ENCODE results near the gene ANAPC15.

The ANAPC15 gene

DNA sequence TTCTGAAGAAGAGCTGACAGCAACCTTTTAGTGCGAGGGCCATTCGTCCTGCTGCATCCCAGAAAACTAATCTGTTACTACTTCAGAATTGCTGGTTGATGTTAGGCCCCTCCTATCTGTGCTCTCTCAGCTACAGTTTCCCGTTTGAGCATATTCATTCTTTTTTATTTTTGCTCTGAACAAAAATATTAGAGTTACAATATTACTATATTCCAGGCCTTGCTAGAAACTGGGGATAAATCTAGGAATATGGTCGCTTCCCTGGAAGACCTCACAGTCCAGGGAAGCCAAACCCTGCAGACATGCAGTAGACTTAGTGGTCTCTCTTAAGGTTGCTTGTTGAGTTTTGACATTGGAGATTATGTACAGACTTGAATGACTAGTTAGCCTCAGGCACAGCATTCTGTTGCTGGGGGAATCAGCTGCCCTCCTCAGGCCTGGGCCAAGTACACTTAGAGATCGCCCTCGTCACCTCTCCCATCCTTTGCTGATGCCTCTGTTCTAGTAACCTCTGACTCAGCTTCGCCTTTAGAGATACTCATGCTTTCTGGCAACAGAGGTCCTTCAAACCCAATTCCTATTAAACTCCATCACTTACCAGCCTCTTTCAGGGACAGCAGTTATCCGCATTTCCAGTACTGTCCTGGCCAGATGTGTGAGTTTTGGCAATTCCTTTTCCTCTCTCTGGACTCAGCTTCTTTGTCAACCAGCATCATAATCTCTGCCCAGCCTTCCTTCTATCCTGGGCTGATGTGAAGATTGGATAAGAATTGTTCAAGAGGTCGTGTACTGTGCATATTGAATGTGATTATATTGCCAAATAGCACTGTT lies 698 bp upstream of the ANAPC15 start:
- Mint-ChIP-seq H3K9me3 (ENCODE audit: low read depth) (no peaks in the 10 kb centered on the region), H3K27ac (peak overlapping the region; percentile 99), H3K36me3 (peaks cover 4% of the 10 kb centered on the region)

DNA sequence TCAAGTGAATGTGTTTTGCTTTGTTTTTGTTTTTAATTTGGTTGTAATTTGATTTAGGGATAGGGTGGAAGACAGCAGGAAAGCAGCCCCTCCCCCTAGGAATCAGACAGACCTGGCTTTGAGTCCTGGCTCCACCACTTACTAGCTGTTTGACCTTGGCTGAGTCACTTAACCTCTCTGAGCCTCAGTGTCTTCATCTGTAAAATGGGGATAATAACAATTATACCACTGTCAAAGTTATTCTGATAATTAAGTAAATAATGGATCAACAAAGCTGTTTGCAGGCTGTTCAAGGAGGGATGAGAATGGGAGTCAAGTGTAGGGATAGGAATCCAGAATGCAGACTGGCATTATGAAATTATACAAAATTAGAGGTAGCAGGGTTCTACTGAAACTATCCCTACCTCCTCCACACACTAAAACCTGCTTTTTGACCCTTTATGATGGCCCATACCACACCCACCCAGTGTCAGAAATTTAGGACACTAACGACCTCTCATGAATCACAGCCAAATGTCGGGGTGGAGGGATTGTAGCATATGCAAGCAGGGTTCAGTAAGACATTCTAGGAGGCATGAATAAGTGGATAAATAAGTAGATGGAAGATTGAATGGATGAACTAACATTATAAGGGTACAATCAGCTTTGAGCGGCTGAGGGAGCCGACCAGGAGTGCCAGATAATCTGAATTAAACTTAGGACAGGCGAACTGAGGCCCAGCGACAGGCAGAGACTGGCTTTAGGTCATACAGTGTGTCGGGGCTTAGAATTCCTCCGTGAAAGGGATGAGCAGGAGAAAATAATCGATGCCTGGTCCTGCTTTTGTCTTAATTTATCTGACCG lies 974 bp downstream of the ANAPC15 start:
- H3K4me3 Mint-ChIP-seq: peak overlapping the region; percentile 95
- H3K36me3 Mint-ChIP-seq: peaks cover 10% of the 10 kb centered on the region
- H3K9me3 Mint-ChIP-seq (ENCODE audit: low read depth): no peaks in the 10 kb centered on the region
- H3K27me3 Mint-ChIP-seq: no peaks in the 10 kb centered on the region
- H3K27ac Mint-ChIP-seq: peak overlapping the region; percentile 99
- H3K4me1 Mint-ChIP-seq (ENCODE audit: low read depth): peaks cover 18% of the 10 kb centered on the region

More for the DNA sequence above, 698 bp upstream of the ANAPC15 start:
- peaks cover 18% of the 10 kb centered on the region for H3K4me1 Mint-ChIP-seq (ENCODE audit: low read depth)
- H3K27me3 Mint-ChIP-seq: no peaks in the 10 kb centered on the region
- peak overlapping the region; percentile 95 for H3K4me3 Mint-ChIP-seq

DNA sequence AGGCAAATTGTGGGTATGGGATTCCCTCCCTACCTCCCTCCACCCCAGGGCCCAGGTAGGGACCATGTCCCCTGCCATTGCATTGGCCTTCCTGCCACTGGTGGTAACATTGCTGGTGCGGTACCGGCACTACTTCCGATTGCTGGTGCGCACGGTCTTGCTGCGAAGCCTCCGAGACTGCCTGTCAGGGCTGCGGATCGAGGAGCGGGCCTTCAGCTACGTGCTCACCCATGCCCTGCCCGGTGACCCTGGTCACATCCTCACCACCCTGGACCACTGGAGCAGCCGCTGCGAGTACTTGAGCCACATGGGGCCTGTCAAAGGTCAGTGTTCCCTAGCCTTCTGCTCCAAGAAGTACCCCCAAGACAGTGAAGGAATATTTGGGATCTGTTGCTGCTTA lies 6.6 kb downstream of the ANAPC15 start, which contains the start of gene TOMT:
Gene TOMT, plus strand, starts transcription at position 37 of the 400 bp plus-strand sequence. Its CDS starts 28 bp downstream, at position 65.
- Mint-ChIP-seq H3K27ac (no peak within 1 kb of the TSS), H3K27me3 (no peaks in the 10 kb centered on the region), H3K4me1 (ENCODE audit: low read depth) (peaks cover 31% of the 10 kb centered on the region), H3K9me3 (ENCODE audit: low read depth) (no peaks in the 10 kb centered on the region), H3K4me3 (no peak within 1 kb of the TSS), H3K36me3 (peaks cover 10% of the 10 kb centered on the region)

DNA sequence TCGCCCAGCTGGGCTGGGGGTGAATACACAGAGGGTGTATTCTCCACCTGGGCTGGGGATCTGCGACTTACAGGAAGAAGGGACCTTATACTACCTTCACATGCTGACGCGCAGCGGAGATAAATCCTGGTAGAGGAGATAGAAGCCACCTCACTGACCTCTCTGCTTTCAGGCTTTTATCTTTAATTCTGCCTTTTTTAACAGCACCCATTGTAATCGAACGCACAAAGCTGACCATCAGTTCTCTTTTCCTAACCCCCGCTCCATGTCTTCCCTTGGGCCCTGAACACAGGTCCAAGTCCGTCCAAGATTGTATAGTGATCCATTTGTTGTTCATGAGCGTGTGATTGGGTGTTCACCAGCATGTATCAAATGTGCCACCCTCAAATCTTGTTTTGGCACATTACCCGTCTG lies 8.7 kb downstream of the ANAPC15 start:
- H3K27ac Mint-ChIP-seq: peak overlapping the region; percentile 97
- H3K36me3 Mint-ChIP-seq: peaks cover 6% of the 10 kb centered on the region
- no peaks in the 10 kb centered on the region for H3K27me3 Mint-ChIP-seq
- H3K4me1 Mint-ChIP-seq (ENCODE audit: low read depth): peaks cover 45% of the 10 kb centered on the region
- peak overlapping the region; percentile 98 for H3K4me3 Mint-ChIP-seq
- no peaks in the 10 kb centered on the region for H3K9me3 Mint-ChIP-seq (ENCODE audit: low read depth)

DNA sequence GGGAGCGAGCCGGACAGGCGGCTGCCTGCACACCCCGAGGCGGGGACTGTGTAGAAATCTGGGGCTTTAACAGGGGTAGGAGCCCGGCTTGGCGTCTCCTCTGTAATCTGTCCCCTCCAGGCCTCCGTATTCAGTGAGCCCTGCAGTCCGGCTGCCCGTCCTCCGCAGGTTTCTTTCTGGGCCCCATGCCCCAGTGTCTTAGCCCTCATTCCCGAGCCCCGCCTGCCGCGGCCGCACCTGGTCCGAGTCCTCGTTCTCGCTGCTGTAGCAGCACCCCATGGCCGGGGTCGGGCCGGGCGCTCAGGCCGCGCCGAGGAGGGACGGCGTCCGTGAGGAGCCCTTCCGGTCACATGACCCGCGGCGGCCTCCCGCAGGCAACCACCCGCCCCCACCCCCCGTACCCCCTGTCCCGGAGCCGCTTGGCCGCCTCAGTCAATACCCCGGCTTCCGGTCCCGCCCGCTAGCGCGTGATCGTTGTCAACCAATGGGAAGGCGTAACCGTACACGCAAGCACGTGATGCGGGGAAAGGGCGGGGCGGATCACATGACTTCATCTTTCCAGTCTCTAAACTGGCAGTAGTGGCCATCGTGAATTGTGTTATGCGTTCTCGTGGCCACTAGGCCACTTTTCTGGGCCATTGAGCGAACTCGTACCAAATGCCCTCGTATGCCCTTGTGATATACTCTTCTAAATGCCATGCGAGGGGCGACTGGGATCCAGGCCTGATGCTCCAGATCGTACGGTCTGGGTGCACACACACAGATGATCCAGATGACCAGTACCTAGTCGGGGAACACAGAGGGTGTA lies 9.3 kb downstream of the ANAPC15 start, which contains the start of gene LAMTOR1:
Gene LAMTOR1, minus strand, starts transcription at position 352 of the 808 bp plus-strand sequence. Its CDS starts 73 bp downstream, at position 279.
- Mint-ChIP-seq H3K36me3 (peaks cover 6% of the 10 kb centered on the region), H3K27ac (peak within 1 kb of the TSS; percentile 97), H3K4me1 (ENCODE audit: low read depth) (peaks cover 45% of the 10 kb centered on the region), H3K27me3 (no peaks in the 10 kb centered on the region), H3K9me3 (ENCODE audit: low read depth) (no peaks in the 10 kb centered on the region), H3K4me3 (peak within 1 kb of the TSS; percentile 98)

DNA sequence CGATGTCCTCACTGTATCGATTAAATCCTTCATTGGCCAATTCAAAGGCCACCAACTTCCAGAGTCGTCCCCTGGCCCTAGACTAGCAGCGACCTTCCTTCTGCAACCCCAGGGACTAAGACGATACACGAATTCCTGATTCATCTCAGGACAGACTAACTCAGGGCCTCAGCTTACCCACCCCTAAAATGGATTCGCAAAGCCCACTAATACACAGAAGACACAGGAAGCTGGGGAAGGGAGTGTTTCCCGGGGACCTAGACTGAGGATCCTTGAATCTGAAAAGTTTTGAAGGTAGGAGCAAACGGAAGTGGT lies 9.9 kb downstream of the ANAPC15 start:
- peaks cover 47% of the 10 kb centered on the region for H3K4me1 Mint-ChIP-seq (ENCODE audit: low read depth)
- no peaks in the 10 kb centered on the region for H3K9me3 Mint-ChIP-seq (ENCODE audit: low read depth)
- H3K27ac Mint-ChIP-seq: peak overlapping the region; percentile 97
- no peaks in the 10 kb centered on the region for H3K27me3 Mint-ChIP-seq
- H3K36me3 Mint-ChIP-seq: peaks cover 6% of the 10 kb centered on the region
- peak overlapping the region; percentile 98 for H3K4me3 Mint-ChIP-seq

DNA sequence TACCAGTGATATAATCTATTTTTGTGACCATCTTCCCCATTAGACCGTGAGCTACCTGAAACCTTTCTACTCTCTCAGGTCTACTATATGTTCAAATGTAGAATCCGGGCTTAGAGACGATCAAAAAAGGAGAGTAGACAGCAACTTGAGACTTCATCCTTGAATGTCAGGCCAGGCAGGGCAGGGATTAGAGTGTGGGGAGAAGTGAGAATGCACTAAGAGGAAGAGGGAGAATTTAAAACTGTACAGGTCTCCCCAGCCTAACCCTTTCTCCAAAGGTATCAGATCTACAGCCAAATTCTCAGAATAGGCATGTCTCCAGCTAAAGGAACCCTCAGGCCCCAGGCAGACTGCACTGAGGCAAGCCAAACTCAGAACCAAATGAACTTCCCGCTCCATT lies 10.3 kb downstream of the ANAPC15 start:
- peak overlapping the region; percentile 98 for H3K4me3 Mint-ChIP-seq
- peak overlapping the region; percentile 97 for H3K27ac Mint-ChIP-seq
- peaks cover 47% of the 10 kb centered on the region for H3K4me1 Mint-ChIP-seq (ENCODE audit: low read depth)
- no peaks in the 10 kb centered on the region for H3K9me3 Mint-ChIP-seq (ENCODE audit: low read depth)
- H3K36me3 Mint-ChIP-seq: peaks cover 2% of the 10 kb centered on the region
- no peaks in the 10 kb centered on the region for H3K27me3 Mint-ChIP-seq

DNA sequence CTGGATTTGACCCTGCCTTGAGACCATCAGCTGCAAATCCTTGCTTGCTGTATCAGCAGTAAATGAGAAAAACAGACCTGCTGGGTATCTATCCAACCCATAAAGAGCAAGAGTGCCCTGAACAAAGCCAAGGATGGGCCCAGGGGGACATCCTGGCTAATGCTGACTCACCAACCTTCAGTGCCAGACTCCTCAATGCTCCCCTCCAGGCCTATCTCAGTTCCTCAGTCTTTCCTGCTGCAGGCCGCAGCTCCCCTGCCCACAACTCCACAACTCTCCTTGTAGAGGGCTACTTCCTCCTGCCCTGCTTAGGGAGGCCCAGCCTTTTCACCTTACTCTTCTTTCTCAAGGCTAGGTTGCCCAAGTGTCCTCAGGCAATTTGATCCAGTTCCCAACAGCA lies 12.0 kb downstream of the ANAPC15 start:
- H3K36me3 Mint-ChIP-seq: no peaks in the 10 kb centered on the region
- no peaks in the 10 kb centered on the region for H3K9me3 Mint-ChIP-seq (ENCODE audit: low read depth)
- peaks cover 47% of the 10 kb centered on the region for H3K4me1 Mint-ChIP-seq (ENCODE audit: low read depth)
- peak overlapping the region; percentile 36 for H3K27ac Mint-ChIP-seq
- H3K4me3 Mint-ChIP-seq: peak overlapping the region; percentile 42
- no peaks in the 10 kb centered on the region for H3K27me3 Mint-ChIP-seq

DNA sequence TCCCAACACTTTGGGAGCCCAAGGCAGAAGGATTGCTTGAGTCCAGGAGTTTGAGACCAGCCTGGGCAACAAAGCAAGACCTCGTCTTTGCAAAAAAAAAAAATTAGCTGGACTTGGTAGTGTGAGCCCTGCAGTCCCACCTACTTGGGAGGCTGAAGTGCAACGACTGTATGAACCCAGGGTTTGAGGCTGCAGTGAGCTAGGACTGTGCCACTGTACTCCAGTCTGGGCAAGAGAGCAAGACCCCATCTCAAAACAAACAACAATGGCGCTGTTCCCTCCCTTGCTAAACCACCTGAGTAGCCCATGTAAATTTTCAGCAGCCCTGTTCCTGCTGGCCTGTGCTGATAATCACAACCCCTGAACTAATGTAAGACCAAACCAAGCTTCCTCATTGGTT lies 12.5 kb downstream of the ANAPC15 start:
- H3K4me3 Mint-ChIP-seq: no peak overlapping the region

DNA sequence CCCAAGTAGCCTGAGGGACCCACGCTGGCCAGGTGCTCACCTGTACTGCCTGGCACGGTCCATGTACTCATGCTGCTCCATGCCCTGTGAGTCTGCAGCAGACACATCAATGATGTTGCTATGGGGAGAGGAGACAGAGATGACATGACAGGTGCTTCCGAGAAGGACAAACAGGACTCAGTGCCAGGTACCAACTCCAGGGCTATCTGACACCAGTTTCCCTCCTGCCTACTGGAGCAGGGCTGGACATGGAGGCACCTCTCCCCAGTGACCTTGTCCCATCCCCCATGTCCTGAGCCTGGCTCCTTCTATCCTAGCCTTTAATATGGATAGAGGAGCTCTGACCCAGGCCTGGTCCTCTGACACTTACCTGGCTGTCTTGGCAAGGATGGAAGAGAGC lies 13.8 kb downstream of the ANAPC15 start:
- no peak overlapping the region for H3K4me3 Mint-ChIP-seq
- H3K4me1 Mint-ChIP-seq (ENCODE audit: low read depth): peaks cover 39% of the 10 kb centered on the region
- H3K27ac Mint-ChIP-seq: no peak overlapping the region
- H3K27me3 Mint-ChIP-seq: no peaks in the 10 kb centered on the region
- H3K9me3 Mint-ChIP-seq (ENCODE audit: low read depth): no peaks in the 10 kb centered on the region
- H3K36me3 Mint-ChIP-seq: no peaks in the 10 kb centered on the region

More for the DNA sequence above, 12.5 kb downstream of the ANAPC15 start:
- peak overlapping the region; percentile 36 for H3K27ac Mint-ChIP-seq
- H3K36me3 Mint-ChIP-seq: no peaks in the 10 kb centered on the region
- H3K4me1 Mint-ChIP-seq (ENCODE audit: low read depth): peaks cover 47% of the 10 kb centered on the region
- H3K9me3 Mint-ChIP-seq (ENCODE audit: low read depth): no peaks in the 10 kb centered on the region
- no peaks in the 10 kb centered on the region for H3K27me3 Mint-ChIP-seq

DNA sequence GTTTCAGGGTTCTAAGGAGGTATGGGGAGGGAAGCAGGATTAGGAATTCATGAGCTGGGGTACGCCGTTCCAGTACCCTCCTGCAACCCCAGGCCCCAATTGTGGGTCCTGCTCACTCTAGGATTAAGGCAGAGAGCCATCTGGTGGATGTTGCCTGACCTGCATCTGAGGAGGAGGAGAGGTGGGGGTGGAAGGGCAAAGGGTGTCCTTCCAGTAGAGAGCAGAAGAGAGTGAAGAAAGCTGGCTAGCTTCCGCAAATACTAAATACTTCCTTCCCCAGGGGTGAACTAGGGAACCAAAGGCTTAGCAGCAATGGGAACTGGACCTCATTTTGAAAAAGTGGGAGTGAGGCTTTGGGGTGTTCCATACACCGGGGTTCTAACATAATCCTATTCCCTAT lies 21.2 kb downstream of the ANAPC15 start:
- H3K4me3 Mint-ChIP-seq: no peak overlapping the region
- no peaks in the 10 kb centered on the region for H3K27me3 Mint-ChIP-seq
- H3K27ac Mint-ChIP-seq: no peak overlapping the region
- H3K4me1 Mint-ChIP-seq (ENCODE audit: low read depth): peaks cover 10% of the 10 kb centered on the region
- no peaks in the 10 kb centered on the region for H3K9me3 Mint-ChIP-seq (ENCODE audit: low read depth)
- no peaks in the 10 kb centered on the region for H3K36me3 Mint-ChIP-seq

DNA sequence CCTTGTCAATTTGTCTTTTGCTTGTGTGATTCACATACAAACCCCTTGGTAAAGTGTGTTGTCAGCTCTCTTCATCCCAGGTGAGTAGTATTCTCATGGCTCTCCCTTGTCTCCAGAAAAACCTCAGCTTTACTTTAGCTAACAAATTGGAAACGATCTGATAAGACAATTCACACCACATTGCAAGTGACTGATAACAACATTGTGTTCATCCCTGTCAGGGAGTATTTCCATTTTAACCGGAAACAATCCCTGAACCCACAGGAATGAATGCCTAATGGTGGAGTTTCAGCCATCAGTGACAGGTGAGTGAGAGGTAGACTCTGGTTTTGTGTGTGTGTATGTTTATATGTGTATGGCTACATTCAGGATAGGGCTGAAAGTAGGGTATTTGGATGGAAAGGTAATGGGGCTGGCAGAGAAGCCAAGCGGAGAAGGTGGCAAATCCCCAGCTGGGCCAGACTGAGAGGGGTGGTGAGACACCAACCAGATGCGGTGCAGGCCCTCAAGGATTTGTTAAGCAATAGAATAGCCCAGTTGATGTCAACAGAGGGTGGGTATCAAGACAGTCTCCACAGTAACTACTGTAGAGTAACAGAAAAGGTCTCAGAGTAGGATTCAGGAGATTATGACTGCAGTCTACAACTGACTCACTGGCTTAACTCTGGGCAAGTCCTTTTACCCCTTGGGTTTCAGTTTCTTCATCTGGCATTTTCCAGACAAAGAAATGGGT lies 24.3 kb downstream of the ANAPC15 start:
- Mint-ChIP-seq H3K27ac (peak overlapping the region; percentile 30), H3K4me1 (ENCODE audit: low read depth) (peaks cover 13% of the 10 kb centered on the region), H3K9me3 (ENCODE audit: low read depth) (no peaks in the 10 kb centered on the region)

DNA sequence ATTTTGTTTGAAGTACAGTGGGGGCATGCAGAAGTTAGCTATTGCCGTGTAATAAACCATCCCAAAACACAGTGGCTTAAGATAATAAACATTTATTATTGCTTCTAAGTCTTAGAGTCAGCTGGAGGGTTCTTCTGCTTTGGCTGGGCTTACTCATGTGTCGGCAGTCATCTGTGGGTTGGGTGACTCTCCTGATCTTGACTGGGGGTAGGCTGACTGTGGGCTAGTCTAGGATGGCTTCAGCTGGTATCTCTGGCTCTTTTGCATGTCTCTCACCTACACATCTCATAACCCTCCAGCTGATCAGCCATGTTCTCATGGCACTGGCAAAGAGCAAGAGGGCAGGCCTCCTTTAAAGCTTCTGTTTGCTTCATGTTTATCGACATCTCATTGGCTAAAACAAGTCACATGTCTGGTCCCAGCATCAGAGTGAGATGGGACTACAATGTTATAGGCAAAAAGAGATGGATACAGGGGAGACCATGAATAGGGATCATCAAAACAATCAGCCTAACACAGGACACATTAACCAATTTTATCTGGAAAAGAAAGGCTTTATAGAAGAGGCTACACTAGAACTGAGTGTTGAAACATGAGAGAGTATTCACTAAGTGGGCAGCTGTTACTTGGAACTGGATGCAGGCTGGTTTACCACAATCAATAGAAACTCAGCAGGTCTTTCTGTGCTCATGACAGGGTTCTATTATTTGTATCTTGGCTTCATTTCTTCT lies 26.7 kb downstream of the ANAPC15 start:
- Mint-ChIP-seq H3K4me3 (no peak overlapping the region), H3K27ac (peak overlapping the region; percentile 50), H3K36me3 (peaks cover 4% of the 10 kb centered on the region)

More for the DNA sequence above, 24.3 kb downstream of the ANAPC15 start:
- H3K27me3 Mint-ChIP-seq: no peaks in the 10 kb centered on the region
- no peak overlapping the region for H3K4me3 Mint-ChIP-seq
- peaks cover 3% of the 10 kb centered on the region for H3K36me3 Mint-ChIP-seq

More for the DNA sequence above, 26.7 kb downstream of the ANAPC15 start:
- Mint-ChIP-seq H3K27me3 (no peaks in the 10 kb centered on the region), H3K9me3 (ENCODE audit: low read depth) (no peaks in the 10 kb centered on the region), H3K4me1 (ENCODE audit: low read depth) (peaks cover 18% of the 10 kb centered on the region)

Data from activated naive CD8-positive, alpha-beta T cell (primary cell).